Neuronal stem cell (in vitro differentiated cells): ENCODE data around the gene KLRC3.
A peak's percentile ranks its signal among the peaks of the same experiment; 100 is the strongest.

Source experiments
- DNase-seq: peaks from one replicate; pipeline ENCODE4 v3.0.0-alpha.2; 2013; ENCODE audit warnings: low spot score
- H2AFZ ChIP-seq: one replicate; pipeline ENCODE4 v1.6.1; 2013; ENCODE audit warnings: mild to moderate bottlenecking, low read length, inconsistent platforms
- H2AK5ac ChIP-seq: 2 replicates; pipeline ENCODE4 v1.6.1; 2013; ENCODE audit warnings: low read depth, mild to moderate bottlenecking, inconsistent platforms, low read length, moderate library complexity, mixed read lengths
- H2BK120ac ChIP-seq: 2 replicates; pipeline ENCODE4 v1.6.1; 2013; ENCODE audit warnings: low read depth, mild to moderate bottlenecking, inconsistent platforms, low read length, moderate library complexity, mixed read lengths
- H2BK12ac ChIP-seq: one replicate; pipeline ENCODE4 v1.6.1; 2013; ENCODE audit warnings: low read length, inconsistent platforms
- H2BK15ac ChIP-seq: 2 replicates; pipeline ENCODE4 v1.6.1; 2013; ENCODE audit warnings: mild to moderate bottlenecking, low read length, inconsistent platforms, mixed read lengths
- H2BK5ac ChIP-seq: one replicate; pipeline ENCODE4 v1.6.1; 2013; ENCODE audit warnings: inconsistent platforms, mild to moderate bottlenecking, low read length, moderate library complexity
- H3K14ac ChIP-seq: one replicate; pipeline ENCODE4 v1.6.1; 2013; ENCODE audit warnings: low read length, inconsistent platforms
- H3K18ac ChIP-seq: 2 replicates; pipeline ENCODE4 v1.6.1; 2013; ENCODE audit warnings: low read length, inconsistent platforms
- H3K23ac ChIP-seq: 2 replicates; pipeline ENCODE4 v1.6.1; 2013; ENCODE audit warnings: low read depth, mild to moderate bottlenecking, mixed read lengths, low read length, inconsistent platforms; ENCODE audit not compliant: poor library complexity
- H3K27ac ChIP-seq: replicated peaks from 3 replicates; pipeline ENCODE4 v1.5.1; 2013; ENCODE audit warnings: low read length, inconsistent platforms
- H3K27me3 ChIP-seq, 3 experiments: 2 replicates each; pipeline ENCODE4 v1.6.1; 2013; ENCODE audit warnings: low read length in 3 of 3, mild to moderate bottlenecking in 2 of 3, inconsistent platforms in 1 of 3, low read depth in 1 of 3, mixed read lengths in 1 of 3, moderate library complexity in 1 of 3; ENCODE audit not compliant: control insufficient read depth in 3 of 3, insufficient read depth in 3 of 3
- H3K36me3 ChIP-seq, 2 donors: replicated peaks in 1 of 2; 2 replicates each; pipeline ENCODE4 v1.6.1; 2013; ENCODE audit warnings: low read length in 2 of 2; ENCODE audit not compliant: control insufficient read depth in 2 of 2, insufficient read depth in 2 of 2
- H3K4ac ChIP-seq: 2 replicates; pipeline ENCODE4 v1.6.1; 2013; ENCODE audit warnings: inconsistent platforms, mild to moderate bottlenecking, low read length, moderate library complexity
- H3K4me1 ChIP-seq, 2 donors: 1 replicate in 1 of 2; 2 replicates in 1 of 2; pipeline ENCODE4 v1.6.1; 2013; ENCODE audit warnings: low read length in 2 of 2, low read depth in 1 of 2; ENCODE audit not compliant: control insufficient read depth in 2 of 2, insufficient read depth in 1 of 2
- H3K4me2 ChIP-seq: one replicate; pipeline ENCODE4 v1.6.1; 2013; ENCODE audit warnings: mild to moderate bottlenecking, low read length, inconsistent platforms; ENCODE audit not compliant: insufficient read depth, poor library complexity, severe bottlenecking
- H3K4me3 ChIP-seq, 2 donors: 2 replicates each; pipeline ENCODE4 v1.5.1; 2013; ENCODE audit warnings: low read length in 2 of 2, mild to moderate bottlenecking in 2 of 2, inconsistent platforms in 1 of 2, moderate library complexity in 1 of 2
- H3K79me1 ChIP-seq: one replicate; pipeline ENCODE4 v1.6.1; 2013; ENCODE audit warnings: low read depth, mild to moderate bottlenecking, inconsistent platforms, low read length, moderate library complexity
- H3K9ac ChIP-seq: one replicate; pipeline ENCODE4 v1.6.1; 2013; ENCODE audit warnings: mild to moderate bottlenecking, low read depth, low read length, inconsistent platforms; ENCODE audit not compliant: poor library complexity
- H3K9me3 ChIP-seq, 2 donors: replicated peaks in 1 of 2; 2 replicates each; pipeline versions ENCODE3 to v1.6.1; 2013; ENCODE audit warnings: low read length in 2 of 2, mild to moderate bottlenecking in 2 of 2, inconsistent platforms in 1 of 2, low read depth in 1 of 2, mixed read lengths in 1 of 2, moderate library complexity in 1 of 2; ENCODE audit not compliant: control insufficient read depth in 2 of 2, insufficient read depth in 1 of 2
- H4K8ac ChIP-seq: one replicate; pipeline ENCODE4 v1.6.1; 2013; ENCODE audit warnings: low read depth, mild to moderate bottlenecking, inconsistent platforms, low read length, moderate library complexity
- H4K91ac ChIP-seq: one replicate; pipeline ENCODE4 v1.6.1; 2013; ENCODE audit warnings: low read length, low read depth, mild to moderate bottlenecking, inconsistent platforms; ENCODE audit not compliant: poor library complexity
- WGBS, 2 donors: extraction: QIAGEN DNeasy Blood & Tissue Kit; methylation state at CpG; one replicate each; pipeline ENCODE4 v1.1.7; 2013; ENCODE audit warnings: missing lambda C conversion rate in 2 of 2, mixed read lengths in 1 of 2; ENCODE audit not compliant: insufficient read length in 2 of 2, insufficient replicate concordance in 1 of 2; ENCODE audit errors: extremely low coverage in 2 of 2; 5-methylcytosine and 5-hydroxymethylcytosine counted together

Gene KLRC3

DNA sequence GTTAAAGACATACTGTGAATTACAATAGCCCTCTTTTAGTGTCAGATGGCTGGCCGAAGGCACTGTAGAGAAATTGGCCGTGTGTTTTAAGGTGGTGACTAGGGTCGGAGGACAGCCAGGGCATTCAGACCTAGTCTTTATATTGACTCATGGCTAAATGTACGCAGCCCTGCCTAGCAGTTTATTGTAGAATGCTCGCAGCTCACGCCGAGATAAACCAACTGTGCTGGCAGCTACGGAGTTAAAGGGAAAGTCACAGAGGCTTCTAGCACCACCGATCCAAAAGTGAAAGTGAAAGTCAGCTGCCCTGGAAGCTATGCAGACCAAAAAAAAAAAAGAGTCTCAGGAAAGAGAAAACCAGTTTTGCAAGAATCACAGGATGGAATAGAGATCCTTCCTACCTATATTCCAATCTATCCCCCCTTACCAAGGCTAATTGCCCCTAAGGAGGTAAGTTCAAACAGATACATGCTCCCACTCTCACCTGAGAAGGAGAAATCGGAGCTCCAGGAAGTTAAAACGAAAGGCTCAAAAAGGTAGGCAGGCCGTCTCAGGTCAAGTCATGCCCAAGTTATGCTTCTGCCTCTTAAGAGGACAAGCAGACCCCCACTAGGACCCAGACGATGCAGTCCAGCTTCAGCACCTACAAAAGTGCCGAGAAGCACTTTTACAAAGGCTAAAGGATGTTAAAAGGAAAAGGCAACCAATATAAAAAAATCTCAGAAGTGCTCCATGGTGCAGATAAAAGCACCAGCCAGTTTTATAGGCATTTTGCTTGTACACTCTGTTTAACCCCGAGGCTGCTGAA is 55.4 kb downstream of the KLRC3 start:
- no peaks in the 10 kb centered on the region for H3K27me3 ChIP-seq
- no peaks in the 10 kb centered on the region for H3K36me3 ChIP-seq
- H3K4me1 ChIP-seq, result peaks cover 7 to 26% of the 10 kb centered on the region in 2 donors
- no peak overlapping the region for H2BK5ac ChIP-seq
- no peak overlapping the region for H3K4ac ChIP-seq
- H3K4me3 ChIP-seq, result peak overlapping the region; percentile 41 to 70
- H4K8ac ChIP-seq, result no peak overlapping the region
- no peaks in the 10 kb centered on the region for H3K79me1 ChIP-seq
- H3K4me2 ChIP-seq, result peak overlapping the region; percentile 73
- H2BK15ac ChIP-seq, result peak overlapping the region; percentile 67
- H2BK120ac ChIP-seq, result no peak overlapping the region
- H3K14ac ChIP-seq, result no peak overlapping the region
- no peak overlapping the region for H3K23ac ChIP-seq
- peaks cover 0 to 4% of the 10 kb centered on the region in 2 donors for H3K9me3 ChIP-seq
- H3K18ac ChIP-seq, result no peak overlapping the region
- no peak overlapping the region for H3K9ac ChIP-seq
- DNase-seq, result peak; percentile 21
- peak overlapping the region; percentile 3 for H3K27ac ChIP-seq
- no peak overlapping the region for H4K91ac ChIP-seq
- no CpG with 5 or more reads among the region's 15 CpGs for whole genome bisulfite sequencing, 2 donors
- H2AFZ ChIP-seq, result peak overlapping the region; percentile 94
- H2AK5ac ChIP-seq, result no peak overlapping the region
- no peak overlapping the region for H2BK12ac ChIP-seq

DNA sequence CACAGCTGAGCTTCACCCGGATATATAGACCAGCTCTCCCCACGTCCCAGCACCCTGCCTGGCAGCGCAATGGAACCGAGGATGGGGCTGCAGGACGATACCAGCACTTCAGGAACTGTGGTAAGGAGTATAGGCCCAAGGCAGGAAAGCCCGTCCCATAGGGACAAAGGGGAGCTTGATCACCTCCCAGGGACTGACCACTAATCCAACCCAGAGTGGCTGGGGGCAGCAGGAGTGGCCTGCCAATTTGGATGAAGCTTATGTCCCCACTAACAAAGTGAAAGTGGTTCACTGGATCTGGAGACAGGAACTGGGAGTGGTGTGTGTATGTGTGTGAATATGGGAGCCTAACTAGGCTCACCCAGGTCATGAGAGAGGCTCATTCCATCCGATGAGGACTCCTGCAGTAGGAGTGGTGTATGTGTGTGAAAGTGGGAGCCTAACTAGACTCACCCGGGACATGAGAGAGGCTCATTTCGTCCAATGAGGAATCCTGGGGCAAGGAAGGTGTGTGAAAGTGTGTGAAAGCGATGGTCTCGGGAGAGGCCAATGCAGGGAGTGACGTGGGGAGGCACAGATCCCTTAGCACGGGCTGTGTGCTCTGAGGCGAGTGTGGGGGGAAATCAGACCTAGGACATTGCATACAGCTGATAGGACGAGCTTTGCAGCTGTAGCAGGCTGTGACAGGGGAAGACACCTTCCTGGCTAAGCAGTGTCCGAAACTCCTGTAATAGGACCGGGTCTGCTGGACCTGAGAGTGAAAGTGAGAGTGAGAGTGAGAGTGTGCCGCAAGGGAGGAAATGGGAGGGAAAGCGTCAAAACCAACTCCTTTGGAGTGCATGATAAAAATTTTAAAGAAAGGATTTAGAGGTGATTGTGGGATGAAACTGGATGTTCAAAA is 56.2 kb downstream of the KLRC3 start:
- Histone ChIP-seq H2BK120ac (no peak overlapping the region), H2BK5ac (no peak overlapping the region), H3K18ac (peak overlapping the region; percentile 85), H4K91ac (peak overlapping the region; percentile 5), H3K4ac (no peak overlapping the region), H2AFZ (peak overlapping the region; percentile 94), H3K14ac (peak overlapping the region; percentile 71), H4K8ac (no peak overlapping the region), H3K9ac (peak overlapping the region; percentile 50), H3K9me3 (peaks cover 0 to 4% of the 10 kb centered on the region in 2 donors), H3K79me1 (no peaks in the 10 kb centered on the region), H3K4me1 (peaks cover 7 to 26% of the 10 kb centered on the region in 2 donors), H3K23ac (peak overlapping the region; percentile 44), H3K27ac (no peak overlapping the region), H3K36me3 (no peaks in the 10 kb centered on the region), H2BK15ac (peak overlapping the region; percentile 67), H3K4me2 (peak overlapping the region; percentile 73), H2BK12ac (peak overlapping the region; percentile 59), H2AK5ac (no peak overlapping the region), H3K27me3 (no peaks in the 10 kb centered on the region), H3K4me3 (peak overlapping the region in 1 of 2 donors; percentile 70)
- no CpG with 5 or more reads among the region's 19 CpGs for WGBS, 2 donors
- DNase-seq, result no peak

DNA sequence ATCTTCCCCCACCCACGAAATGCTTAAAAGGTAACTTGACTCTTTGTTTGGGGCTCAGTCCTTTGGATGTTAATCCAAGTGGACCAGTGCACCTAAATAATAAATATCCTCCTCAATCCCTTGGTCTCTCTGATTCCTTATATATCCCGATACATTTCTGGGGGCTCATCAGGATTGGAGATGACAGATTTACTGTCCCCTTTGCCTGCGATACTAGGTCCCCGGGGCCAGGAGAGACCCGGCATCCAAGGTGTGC is 56.8 kb downstream of the KLRC3 start:
- no peaks in the 10 kb centered on the region for H3K27me3 ChIP-seq
- peak overlapping the region; percentile 11 for H2BK15ac ChIP-seq
- H3K4me1 ChIP-seq, result peaks cover 7 to 26% of the 10 kb centered on the region in 2 donors
- H3K9ac ChIP-seq, result no peak overlapping the region
- H2BK5ac ChIP-seq, result no peak overlapping the region
- no peak overlapping the region for H2AK5ac ChIP-seq
- H3K4ac ChIP-seq, result no peak overlapping the region
- peak overlapping the region; percentile 14 for H3K4me2 ChIP-seq
- H3K9me3 ChIP-seq, result peaks cover 0 to 4% of the 10 kb centered on the region in 2 donors
- H3K79me1 ChIP-seq, result no peaks in the 10 kb centered on the region
- no peak overlapping the region for H3K4me3 ChIP-seq
- H2AFZ ChIP-seq, result peak overlapping the region; percentile 94
- H3K18ac ChIP-seq, result peak overlapping the region; percentile 38
- H3K14ac ChIP-seq, result no peak overlapping the region
- H3K27ac ChIP-seq, result no peak overlapping the region
- WGBS, 2 donors, result no CpG with 5 or more reads among the region's 5 CpGs
- H2BK120ac ChIP-seq, result no peak overlapping the region
- H4K91ac ChIP-seq, result no peak overlapping the region
- peak overlapping the region; percentile 59 for H2BK12ac ChIP-seq
- no peak for DNase-seq
- H3K23ac ChIP-seq, result no peak overlapping the region
- H3K36me3 ChIP-seq, result no peaks in the 10 kb centered on the region
- H4K8ac ChIP-seq, result no peak overlapping the region
